Hepatocyte (in vitro differentiated cells): ENCODE results near the gene DNER.

Experiments used
- CTCF ChIP-seq: fragments of 200-600 bp; sonication (generic); IDR thresholded peaks from 2 replicates; pipeline ENCODE4 v1.5.1; 2016; ENCODE audit warnings: antibody characterized with exemption, mild to moderate bottlenecking; ENCODE audit not compliant: poor library complexity
- EZH2 ChIP-seq: fragments of 200-600 bp; sonication (generic); IDR thresholded peaks from 2 replicates; pipeline ENCODE4 v1.6.1; 2016; ENCODE audit warnings: antibody characterized with exemption, mild to moderate bottlenecking, borderline replicate concordance

- no peak for TF ChIP-seq CTCF
- TF ChIP-seq EZH2 = no peak
Measured at GRCh38 chr2:229407170-229407569, 307.2 kb downstream of the DNER start.
